ENCODE results near the gene SCAF8.
"Not testable (repeated sequence)": the region's sequence is repeated elsewhere in the genome, so short reads cannot be mapped to it uniquely, and the experiment has no call there.

The SCAF8 gene

GRCh38 chr6:154733183-154733625, at the start of gene SCAF8:
Gene SCAF8 (plus strand): TSS chr6:154733416. CDS start chr6:154733901, 485 bp downstream.
- DNase-seq, result peak; percentile 79 to 87

- DNase-seq, result no peak
Measured at GRCh38 chr6:154683756-154684523, 49.3 kb upstream of the SCAF8 start.

DNA sequence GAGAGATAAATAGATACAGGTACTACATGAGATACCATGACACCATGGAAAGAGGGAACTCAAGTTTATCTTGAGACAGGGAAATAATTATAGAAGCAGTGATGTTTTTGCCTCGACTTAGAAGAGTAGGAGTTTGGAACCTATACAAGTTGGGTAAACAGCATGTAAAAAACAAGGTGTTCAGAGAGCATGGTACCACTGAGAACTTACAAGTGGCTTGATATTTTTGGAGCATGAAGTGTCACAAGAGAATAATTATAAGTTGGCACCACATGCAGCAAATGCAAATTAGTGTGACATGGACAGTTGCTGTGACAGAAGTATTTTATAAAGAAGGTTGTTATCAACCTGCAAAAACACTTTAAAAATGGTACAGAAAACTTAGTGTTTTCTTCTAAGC, 47.1 kb upstream of the SCAF8 start:
- DNase-seq, result no peak

- DNase-seq, result no peak
Measured at GRCh38 chr6:154689493-154690255, 43.5 kb upstream of the SCAF8 start.

DNA sequence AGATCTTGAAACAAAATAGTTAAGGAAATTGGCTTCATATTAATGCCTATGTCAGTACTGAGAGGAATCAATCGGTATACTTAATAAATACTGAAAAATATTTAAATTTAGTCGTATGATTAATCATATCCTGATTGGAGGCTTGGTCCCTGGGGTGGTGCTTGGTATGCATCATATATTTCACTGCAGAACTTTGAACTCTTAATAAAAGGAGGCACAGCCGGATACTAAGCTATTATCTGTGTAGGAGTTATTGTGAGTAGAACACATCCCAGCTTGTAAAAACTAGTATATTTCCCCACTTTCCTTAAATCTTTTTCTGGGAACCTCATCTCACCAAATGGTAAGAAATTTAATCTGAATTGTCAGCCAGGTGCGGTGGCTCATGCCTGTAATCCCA, 42.4 kb upstream of the SCAF8 start:
- DNase-seq, result no peak

DNA sequence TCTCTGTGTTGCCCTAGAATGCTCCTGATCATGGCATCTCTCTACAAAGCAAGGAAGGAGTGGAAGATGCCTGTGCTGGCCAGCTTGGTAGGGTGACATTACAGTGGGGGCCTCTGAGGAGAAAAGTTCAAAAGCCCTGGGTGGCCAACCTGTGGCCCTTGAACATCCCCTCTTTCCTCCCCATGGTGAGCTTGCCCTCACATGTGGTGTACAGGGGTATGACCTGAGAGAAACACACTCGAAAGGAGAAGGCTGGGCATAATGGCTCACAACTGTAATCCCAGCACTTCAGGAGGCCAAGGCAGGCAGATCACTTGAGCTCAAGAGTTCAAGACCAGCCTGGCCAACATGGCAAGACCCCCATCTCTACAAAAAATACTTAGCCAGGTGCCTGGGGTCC, 36.6 kb upstream of the SCAF8 start:
- DNase-seq, result no peak

DNA sequence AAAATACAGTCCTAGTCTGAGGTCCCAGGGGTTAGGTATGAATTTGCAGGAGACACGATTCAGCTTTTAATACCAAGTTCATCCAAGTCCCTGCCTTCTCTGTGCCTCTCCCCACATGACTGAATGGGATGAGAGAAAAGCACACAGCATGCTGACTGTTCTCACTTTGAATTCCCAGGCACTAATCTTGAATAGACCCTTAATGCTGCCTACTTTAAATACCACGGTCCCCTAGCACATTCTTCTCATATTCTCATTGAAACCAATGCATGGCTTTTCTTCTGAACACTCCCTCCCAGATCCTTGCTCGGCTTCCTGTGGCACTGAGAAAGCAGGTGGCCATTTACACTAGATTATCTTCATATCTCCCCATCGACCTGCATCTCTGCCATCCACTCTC, 30.1 kb upstream of the SCAF8 start:
- no peak for DNase-seq

- DNase-seq, result no peak
Measured at GRCh38 chr6:154705471-154706113, 27.6 kb upstream of the SCAF8 start.

- DNase-seq, result no peak
Measured at GRCh38 chr6:154706389-154706788, 26.8 kb upstream of the SCAF8 start.

DNA sequence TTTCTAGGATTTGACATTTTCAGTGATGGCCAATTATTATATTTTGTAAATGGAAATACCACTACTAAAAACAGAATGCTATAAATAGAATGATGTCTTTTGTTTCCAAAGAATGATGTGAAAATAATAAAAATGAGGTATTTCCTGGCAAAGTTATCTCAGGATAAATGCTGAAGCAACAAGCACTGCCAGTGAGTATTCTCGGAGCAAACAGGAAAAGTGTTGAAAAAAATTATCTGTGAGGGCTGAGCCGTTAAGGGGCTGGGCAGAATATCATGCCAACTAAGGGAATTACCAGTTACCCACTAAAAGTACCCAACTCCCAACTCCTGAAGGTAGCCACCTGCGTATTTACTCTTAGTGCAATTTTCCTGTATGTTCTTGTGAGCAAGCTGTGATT, 23.6 kb upstream of the SCAF8 start:
- DNase-seq, result no peak

GRCh38 chr6:154710689-154711088, 22.5 kb upstream of the SCAF8 start:
- no peak for DNase-seq

- DNase-seq, result no peak
Measured at GRCh38 chr6:154715446-154715845, 17.8 kb upstream of the SCAF8 start.

- not testable (repeated sequence) for DNase-seq
Measured at GRCh38 chr6:154716350-154716749, 16.9 kb upstream of the SCAF8 start.

DNA sequence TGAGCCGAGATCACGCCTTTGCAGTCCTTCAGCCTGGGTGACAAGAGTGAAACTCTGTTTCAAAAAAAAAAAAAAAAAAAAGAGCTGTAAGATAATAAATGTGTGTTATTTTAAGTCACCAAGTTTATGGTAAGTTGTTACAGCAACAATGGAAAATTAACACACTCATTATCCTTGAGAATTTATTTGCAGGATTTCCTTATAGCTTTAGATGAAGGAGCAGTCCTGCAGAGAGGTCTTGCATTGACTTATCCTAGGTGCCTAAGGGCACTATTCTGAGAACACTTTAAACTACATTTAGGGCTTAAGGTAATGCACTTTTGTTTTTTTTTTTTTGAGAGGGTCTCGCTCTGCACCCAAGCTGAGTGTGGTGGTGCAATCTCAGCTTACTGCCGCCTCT, 13.8 kb upstream of the SCAF8 start:
- no peak for DNase-seq

DNA sequence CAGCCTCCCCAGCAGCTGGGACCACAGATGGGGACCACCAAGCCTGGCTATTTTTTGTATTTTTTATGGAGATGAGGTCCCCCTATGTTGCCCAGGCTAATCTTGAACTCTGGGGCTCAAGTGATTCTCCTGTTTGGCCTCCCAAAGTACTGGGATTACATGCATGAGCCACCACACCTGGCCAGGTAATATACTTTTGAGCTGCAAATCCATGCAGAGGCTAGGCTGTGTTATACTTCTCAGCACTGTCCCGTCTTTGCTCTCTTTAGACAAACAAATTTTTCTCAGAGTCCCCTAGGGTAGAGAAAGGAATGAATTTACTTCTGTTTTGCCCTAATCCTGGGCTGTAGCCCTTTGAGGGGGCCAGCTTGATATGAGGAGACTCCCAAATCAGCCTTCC, 13.4 kb upstream of the SCAF8 start:
- DNase-seq, result no peak

GRCh38 chr6:154721460-154721859, 11.8 kb upstream of the SCAF8 start:
- no peak for DNase-seq

- no peak for DNase-seq
Measured at GRCh38 chr6:154726887-154727286, 6.3 kb upstream of the SCAF8 start.

DNA sequence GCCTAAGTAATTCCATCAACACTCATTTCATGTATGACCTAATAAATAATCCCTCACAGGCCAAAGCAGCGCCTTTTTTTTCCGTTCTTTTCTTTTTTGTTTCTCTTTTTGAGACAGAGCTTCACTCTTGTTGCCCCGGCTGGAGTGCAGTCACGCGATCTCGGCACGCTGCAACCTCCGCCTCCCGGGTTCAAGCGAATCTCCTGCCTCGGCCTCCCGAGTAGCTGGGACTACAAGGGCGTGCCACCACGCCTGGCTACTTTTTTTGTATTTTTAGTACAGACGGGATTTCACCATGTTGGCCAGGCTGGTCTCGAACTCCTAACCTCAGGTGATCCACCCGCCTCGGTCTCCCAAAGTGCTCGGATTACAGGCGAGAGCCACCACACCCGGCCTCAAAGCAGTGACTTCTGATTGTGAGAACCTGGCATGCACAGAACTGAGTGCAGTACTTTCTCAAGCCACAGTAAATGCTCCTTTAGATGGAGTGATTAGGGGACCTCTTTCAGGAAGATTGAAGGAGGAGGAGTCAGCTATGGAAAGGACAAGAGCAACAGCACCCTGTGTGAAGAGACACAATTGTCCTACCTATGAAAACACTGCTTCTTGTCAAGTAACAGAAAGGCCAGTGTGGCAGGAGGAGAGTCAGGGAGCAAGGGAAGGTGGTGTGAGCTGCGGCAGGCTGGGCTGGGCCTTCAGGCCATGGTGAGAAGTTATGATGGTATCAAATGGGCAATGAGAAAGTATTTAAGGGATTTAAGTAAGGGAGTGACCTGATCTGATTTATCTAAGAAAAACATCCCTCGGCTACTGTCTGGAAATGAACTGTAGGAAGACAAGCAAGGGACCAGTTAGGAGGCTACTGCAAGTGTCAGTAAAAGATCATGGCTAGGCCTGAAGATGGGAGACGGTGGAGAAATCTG, 1.7 kb upstream of the SCAF8 start:
- DNase-seq, result no peak

DNA sequence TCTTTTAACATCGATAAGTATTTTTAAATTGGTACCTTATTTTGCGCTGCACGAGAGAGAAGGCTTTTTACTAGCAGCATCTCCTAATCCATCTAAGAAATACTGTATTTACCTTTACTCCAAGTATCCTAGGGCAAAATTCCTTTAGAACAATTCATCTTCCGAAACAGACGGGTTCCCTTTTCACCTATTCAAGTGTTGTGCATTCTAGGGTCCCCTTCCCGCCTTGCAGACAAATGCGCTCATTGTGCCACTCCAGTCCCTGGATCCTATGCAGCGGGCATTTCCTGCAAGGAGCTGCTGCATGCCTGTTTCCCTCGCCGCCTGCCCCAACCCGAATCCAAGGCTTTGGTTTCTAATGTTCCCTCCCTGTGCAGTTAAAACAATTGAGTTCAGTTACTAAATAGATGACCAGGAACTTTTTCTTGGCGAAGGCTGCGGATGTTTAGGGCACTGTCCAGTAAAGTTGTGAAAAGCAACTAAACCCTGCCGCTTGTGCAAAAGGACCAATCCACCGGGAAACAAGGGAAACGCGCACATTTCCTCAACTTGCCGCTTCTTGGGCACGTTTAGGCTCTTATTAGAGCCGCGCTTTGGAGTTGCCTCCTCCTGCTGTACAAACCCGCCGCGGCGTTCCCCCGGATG, 556 bp upstream of the SCAF8 start:
- DNase-seq, result peak in 1 of 2 experiments; percentile 4

- DNase-seq, result peak; percentile 86
Measured at GRCh38 chr6:154733626-154734382, 588 bp downstream of the SCAF8 start.

GRCh38 chr6:154736618-154737259, 3.5 kb downstream of the SCAF8 start:
- no peak for DNase-seq
